ENCODE results near the gene SLC27A5.

Gene SLC27A5, protein sequence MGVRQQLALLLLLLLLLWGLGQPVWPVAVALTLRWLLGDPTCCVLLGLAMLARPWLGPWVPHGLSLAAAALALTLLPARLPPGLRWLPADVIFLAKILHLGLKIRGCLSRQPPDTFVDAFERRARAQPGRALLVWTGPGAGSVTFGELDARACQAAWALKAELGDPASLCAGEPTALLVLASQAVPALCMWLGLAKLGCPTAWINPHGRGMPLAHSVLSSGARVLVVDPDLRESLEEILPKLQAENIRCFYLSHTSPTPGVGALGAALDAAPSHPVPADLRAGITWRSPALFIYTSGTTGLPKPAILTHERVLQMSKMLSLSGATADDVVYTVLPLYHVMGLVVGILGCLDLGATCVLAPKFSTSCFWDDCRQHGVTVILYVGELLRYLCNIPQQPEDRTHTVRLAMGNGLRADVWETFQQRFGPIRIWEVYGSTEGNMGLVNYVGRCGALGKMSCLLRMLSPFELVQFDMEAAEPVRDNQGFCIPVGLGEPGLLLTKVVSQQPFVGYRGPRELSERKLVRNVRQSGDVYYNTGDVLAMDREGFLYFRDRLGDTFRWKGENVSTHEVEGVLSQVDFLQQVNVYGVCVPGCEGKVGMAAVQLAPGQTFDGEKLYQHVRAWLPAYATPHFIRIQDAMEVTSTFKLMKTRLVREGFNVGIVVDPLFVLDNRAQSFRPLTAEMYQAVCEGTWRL

DNA sequence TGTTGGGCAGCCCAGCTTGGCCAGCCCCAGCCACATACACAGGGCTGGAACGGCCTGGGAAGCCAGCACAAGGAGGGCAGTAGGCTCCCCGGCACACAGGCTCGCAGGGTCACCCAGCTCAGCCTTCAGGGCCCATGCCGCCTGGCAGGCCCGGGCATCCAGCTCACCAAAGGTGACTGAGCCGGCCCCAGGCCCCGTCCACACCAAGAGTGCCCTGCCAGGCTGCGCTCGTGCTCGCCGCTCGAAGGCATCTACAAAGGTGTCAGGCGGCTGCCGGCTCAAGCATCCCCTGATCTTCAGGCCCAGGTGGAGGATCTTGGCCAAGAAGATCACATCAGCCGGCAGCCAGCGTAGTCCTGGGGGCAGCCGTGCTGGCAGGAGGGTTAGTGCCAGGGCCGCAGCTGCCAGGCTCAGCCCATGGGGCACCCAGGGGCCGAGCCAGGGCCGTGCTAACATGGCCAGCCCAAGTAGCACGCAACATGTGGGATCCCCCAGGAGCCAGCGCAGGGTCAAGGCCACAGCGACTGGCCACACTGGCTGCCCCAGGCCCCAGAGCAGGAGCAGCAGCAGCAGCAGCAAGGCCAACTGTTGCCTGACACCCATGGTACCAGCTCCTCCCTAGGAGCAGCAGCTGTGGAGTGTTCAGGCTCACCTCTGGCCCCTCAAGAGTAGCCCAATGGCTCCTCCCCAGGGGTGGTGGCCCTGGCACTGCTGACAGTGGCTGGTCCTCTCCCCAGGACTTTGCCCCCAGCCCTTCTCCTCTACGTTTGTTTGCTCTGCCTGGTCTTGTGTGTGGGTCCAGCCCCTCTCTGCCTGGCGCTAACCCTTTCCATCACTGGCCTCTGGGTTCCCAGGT is at the start of gene SLC27A5:
Gene SLC27A5 (minus strand): TSS at position 640 of the 856 bp plus-strand sequence. CDS start 37 bp downstream, at position 603.
- DNase-seq (ENCODE audit: low read depth in 1 of 2, low spot score in 1 of 2), result no peak
- in situ Hi-C loops (cut with HindIII; ENCODE audit: low pct_unique_long_range_greater_than_20kb, low sequenced_read_pairs), result no loop called here
- no peak for TF ChIP-seq JUND (IDR thresholded peaks at IDR 0.05; ENCODE audit: low read depth)

DNA sequence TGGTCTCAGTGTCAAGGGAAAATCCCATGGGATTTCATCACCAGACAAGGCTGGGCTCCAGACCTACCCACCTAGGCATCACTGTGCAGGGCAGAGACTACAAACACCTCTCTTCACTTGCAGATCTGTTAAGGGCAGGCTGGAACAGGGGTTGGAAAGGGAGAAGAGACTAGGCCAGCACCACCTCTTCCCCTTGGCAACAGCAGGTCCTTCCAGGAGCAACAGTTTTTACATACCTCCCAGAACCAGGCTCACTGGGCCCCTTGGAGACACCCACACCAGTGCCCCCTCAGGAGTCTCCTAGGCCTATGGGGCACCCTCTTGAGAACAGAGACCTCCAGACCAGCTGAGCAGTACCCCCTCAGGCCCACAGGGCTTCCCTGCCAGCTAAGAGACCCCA is 49.1 kb upstream of the SLC27A5 start:
- in situ Hi-C loops (cut with HindIII; ENCODE audit: low pct_unique_long_range_greater_than_20kb, low sequenced_read_pairs), result no loop called here
- DNase-seq (ENCODE audit: low read depth in 1 of 2, low spot score in 1 of 2), result no peak
- TF ChIP-seq JUND (IDR thresholded peaks at IDR 0.05; ENCODE audit: low read depth), result no peak

DNA sequence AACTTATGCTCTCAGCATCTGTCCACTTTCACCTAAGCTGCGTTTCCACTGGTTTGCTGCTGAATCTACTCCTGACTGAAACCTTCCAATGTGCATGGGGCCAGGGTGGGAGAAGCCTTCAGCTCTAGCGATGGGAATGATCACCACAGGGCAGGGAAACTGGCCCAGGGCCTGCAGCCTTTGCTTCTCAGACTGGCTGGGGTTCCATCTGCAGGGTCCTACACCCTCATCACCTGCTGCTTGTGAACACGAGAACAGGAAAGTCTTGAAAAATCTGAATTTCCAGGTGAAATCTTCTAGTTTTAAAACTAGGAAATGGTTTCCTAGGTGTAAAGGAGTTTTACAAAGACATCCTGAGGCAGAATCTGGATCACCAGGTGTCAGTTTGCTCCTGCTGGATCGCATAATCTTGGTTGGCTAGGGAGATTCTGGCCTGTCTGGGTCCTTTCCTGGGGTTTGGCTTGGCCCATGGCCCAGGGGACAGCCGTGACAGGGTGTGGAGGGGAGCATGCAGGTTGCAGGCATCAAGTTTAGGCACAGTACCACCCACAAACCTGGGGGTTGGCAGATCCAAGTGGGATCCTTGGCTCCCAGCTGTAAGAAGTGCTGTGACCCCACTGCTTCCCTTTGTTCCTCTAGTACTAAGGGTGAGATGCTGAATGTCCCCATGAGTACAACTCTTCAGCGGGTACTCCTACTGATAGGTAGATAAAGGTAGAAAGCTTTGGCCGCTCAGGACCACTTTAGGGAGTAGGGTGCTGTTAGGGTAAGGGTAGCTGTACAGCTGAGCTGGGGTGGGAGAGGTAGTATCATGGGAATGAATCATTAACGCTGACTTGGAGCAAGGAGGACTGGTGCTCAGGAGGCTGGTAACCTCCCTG is 48.5 kb upstream of the SLC27A5 start:
- in situ Hi-C loops (cut with HindIII; ENCODE audit: low pct_unique_long_range_greater_than_20kb, low sequenced_read_pairs), result no loop called here
- no peak for TF ChIP-seq JUND (IDR thresholded peaks at IDR 0.05; ENCODE audit: low read depth)
- no peak for DNase-seq (ENCODE audit: low read depth in 1 of 2, low spot score in 1 of 2)

DNA sequence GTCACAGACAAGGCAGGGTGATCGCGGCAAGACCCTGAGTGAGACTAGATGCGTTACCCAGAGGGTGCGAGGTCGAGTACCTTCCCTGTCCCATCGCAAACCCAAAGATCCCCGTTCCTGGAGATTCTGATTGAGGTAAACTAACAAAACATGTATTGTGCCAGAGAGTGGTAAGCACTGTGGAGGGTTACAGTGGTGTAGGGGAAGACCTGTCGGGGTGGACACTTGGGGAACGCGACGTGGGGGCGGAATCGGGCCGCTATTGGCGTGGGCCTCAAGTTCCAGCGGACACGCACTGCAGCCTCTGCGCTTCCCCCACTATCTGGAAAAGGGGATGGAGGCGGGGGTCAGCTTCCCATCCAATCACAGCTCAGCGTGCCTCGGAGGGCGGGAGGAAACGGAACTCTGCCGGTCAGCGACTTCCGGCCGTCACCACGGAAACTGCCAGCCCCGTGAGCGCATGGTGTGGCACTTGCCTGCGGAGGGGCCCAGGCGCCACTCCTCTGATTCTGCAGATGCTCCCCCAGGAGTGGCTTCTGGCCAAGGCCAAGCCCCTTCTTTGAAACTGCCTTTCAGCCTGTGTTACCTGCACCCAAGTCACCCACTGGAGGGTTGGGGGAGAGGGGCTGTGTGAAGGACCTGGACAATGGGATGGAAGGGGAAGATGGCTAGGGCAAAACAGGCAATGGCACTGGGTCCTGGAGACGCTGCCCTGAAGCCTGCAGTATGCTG is 47.6 kb upstream of the SLC27A5 start:
- TF ChIP-seq JUND (IDR thresholded peaks at IDR 0.05; ENCODE audit: low read depth), result no peak
- DNase-seq (ENCODE audit: low read depth in 1 of 2, low spot score in 1 of 2), result peak; percentile 92 to 96
- in situ Hi-C loops (cut with HindIII; ENCODE audit: low pct_unique_long_range_greater_than_20kb, low sequenced_read_pairs), result no loop called here

DNA sequence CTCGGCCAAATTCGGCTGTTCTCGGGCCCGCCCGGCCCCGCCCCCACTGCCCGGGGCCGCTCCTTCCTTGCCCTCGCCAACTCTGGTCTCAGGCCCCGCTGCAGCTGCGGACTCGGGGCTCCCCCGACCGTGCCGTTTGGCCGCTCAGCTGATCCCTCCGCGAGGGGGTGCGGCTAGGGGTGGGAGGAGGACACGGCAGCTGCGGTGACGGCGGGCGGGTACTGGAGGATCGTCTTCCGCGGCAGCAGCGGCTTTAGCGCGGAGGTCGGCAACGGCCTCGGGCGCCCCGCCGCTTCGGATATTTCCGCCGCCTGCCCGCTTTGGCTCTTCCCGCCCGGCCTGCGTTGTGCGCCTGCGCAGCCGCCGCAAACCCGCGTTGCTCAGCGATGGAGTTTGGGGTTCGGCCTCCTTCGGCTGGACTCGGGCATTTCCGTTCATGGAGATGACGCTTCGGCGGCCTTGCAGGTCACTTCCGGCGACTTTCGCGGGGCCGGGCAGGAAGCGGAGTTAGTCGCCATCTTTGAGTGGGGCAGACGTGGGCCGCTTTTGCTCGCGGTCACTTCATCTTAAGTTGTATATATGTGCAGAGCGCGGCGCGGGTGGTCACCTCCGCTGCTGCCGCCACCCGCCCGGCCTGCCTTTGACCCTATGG is 47.0 kb upstream of the SLC27A5 start:
- in situ Hi-C loops (cut with HindIII; ENCODE audit: low pct_unique_long_range_greater_than_20kb, low sequenced_read_pairs), result no loop called here
- no peak for TF ChIP-seq JUND (IDR thresholded peaks at IDR 0.05; ENCODE audit: low read depth)
- DNase-seq (ENCODE audit: low read depth in 1 of 2, low spot score in 1 of 2), result peak; percentile 89 to 97

DNA sequence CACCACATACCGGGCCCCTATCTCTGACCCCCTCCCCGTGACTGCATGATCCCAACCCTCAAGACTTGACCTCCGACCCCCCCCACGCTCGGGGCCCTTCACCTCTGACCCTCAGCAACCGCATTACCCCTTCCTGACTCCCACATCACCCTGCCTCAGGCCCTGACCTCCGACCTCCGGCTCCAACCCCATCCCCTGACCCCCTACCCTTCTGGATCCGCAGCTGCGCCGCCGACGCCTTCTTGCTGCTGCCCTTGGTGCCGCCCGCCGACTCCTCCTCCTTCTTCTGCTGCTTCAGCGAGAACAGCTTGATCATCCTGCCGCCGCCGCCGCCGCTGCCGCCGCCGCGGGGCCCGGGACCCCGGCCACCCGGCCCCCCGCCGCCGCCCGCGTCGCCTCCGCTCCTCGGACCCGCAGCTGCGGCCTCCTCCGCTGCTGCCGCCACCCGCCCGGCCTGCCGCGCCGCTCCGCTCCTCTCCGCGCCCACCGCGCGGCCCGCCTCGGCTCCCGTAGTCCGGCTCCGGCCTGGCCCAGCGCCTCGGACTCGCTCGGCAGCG is 46.4 kb upstream of the SLC27A5 start, which contains the start of gene UBE2M:
Gene UBE2M (minus strand): TSS at position 546 of the 557 bp plus-strand sequence. CDS start 230 bp downstream, at position 316.
- no peak for TF ChIP-seq JUND (IDR thresholded peaks at IDR 0.05; ENCODE audit: low read depth)
- DNase-seq (ENCODE audit: low read depth in 1 of 2, low spot score in 1 of 2), result no peak
- in situ Hi-C loops (cut with HindIII; ENCODE audit: low pct_unique_long_range_greater_than_20kb, low sequenced_read_pairs), result no loop called here

DNA sequence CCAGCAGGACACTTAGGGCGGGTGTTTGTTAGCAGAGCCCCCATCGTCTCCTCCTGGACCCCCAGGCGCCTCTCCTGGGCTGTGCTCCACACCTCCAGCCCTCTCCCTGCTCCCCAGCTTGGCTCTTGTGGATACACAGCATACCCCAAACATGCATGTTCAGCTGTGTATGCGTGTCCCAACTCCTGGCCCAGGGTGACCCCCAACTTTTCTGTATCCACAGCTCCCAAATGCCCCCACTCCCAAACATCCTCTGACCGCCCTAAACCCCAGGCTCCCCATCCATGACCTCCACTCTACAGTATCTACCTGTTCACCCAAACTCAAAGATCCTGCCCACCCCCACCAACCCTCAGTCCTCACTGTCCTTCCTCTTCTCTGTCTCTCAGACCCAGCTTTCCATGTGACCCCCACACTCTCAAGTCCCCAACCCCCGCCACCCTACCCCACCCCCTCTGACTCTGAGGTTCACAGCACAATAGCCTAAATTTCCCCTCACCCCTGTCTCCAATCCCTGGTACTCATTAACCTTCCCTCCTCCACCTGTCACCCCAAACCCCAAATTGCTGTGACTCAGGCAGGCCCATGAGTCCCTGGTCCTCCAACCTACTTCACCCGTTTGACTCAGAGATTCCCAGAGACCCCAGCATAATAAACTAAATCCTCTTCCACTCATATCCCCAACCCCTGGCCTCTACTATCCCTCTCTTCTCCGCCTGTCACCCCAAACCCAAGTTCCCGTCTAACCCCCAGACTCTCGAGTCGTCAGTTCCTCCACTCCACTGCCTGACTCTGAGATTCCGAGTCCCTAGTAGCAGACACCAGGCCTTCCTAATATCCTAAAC is 45.7 kb upstream of the SLC27A5 start:
- in situ Hi-C loops (cut with HindIII; ENCODE audit: low pct_unique_long_range_greater_than_20kb, low sequenced_read_pairs), result no loop called here
- no peak for TF ChIP-seq JUND (IDR thresholded peaks at IDR 0.05; ENCODE audit: low read depth)
- DNase-seq (ENCODE audit: low read depth in 1 of 2, low spot score in 1 of 2), result no peak

DNA sequence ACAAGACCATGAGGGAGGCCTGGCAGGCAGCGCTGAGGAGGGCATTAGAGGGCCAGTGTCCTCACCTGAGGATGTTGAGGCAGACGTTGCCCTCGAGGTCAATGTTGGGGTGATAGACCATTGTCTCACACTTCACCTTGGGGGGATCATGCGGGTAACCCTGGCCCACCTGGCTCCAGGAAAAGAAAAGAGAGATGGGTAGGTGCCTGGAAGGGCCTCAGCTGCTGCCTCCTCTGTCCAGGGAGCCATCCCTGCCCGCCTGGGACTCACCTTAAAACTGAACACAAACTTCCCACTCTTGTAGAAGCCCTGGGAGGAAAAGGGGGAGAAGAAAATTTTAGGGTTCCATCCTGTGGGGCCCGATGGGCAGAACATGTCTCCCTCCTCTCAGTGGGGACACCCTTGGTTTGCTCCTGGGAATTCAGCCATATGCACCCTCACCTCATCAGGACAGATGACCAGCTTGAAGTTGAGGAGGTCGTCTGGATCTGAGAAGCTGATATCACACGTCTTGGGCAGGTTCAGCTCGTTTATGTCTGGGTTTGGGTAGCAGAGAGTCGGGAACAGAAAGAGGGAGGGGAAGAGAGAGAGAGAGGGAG is 44.9 kb upstream of the SLC27A5 start:
- DNase-seq (ENCODE audit: low read depth in 1 of 2, low spot score in 1 of 2), result no peak
- in situ Hi-C loops (cut with HindIII; ENCODE audit: low pct_unique_long_range_greater_than_20kb, low sequenced_read_pairs), result no loop called here
- TF ChIP-seq JUND (IDR thresholded peaks at IDR 0.05; ENCODE audit: low read depth), result no peak

DNA sequence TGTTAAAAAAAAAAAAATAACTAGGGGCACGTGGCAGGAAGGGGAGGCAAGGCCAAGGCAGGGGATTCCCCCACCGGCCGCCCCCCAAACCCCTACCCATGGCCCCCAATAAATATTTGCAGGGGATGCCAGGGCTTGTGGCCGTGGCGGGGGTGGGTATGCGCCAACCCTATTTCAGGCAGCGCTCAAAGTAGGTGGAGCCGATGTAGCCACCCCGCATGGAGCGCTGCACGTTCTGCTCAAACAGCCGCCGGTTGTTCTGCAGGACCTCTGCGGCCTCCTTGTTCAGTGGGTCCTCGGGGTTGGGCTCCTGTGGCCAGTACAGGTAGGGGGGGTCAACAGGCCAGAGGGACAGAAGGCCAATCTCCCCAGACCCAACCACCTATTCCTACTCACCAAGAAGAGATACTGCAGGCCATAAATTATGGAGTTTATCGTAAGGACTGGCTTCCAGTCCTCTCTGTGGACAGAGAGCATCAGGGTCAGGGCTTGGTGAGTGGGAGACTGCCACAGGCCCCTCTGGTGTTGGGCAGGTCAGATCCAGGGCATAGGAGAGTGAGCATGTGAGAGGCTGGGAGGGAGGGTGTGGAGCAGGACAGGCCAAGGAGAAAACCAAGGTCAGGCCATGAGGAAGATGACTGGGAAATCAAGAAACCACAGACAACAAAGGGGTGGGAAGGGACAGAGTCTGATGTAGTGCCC is 44.3 kb upstream of the SLC27A5 start:
- no peak for DNase-seq (ENCODE audit: low read depth in 1 of 2, low spot score in 1 of 2)
- no peak for TF ChIP-seq JUND (IDR thresholded peaks at IDR 0.05; ENCODE audit: low read depth)
- in situ Hi-C loops (cut with HindIII; ENCODE audit: low pct_unique_long_range_greater_than_20kb, low sequenced_read_pairs), result no loop called here

All from T47D (cell line).